Dendritic cell treated with granulocyte-macrophage colony-stimulating factor and Interleukin-4, amounts not matched to agents 40 ng/mL and 50 ng/mL, for 4 days (primary cell): ENCODE data around the gene SLC2A13.
"Not testable (repeated sequence)": the region's sequence is repeated elsewhere in the genome, so short reads cannot be mapped to it uniquely, and the experiment has no call there.

Source experiments
- H3K27ac Mint-ChIP-seq: one replicate; pipeline ENCODE4 v1.8.0; 2022; ENCODE audit warnings: mild to moderate bottlenecking, mixed read lengths
- H3K27me3 Mint-ChIP-seq: one replicate; pipeline ENCODE4 v1.8.0; 2022; ENCODE audit warnings: mild to moderate bottlenecking, mixed read lengths
- H3K36me3 Mint-ChIP-seq: one replicate; pipeline ENCODE4 v1.8.0; 2022; ENCODE audit warnings: low read depth, mixed read lengths
- H3K4me1 Mint-ChIP-seq: one replicate; pipeline ENCODE4 v1.8.0; 2022; ENCODE audit warnings: low read depth, mixed read lengths
- H3K4me3 Mint-ChIP-seq: one replicate; pipeline ENCODE4 v1.8.0; 2022; ENCODE audit warnings: mild to moderate bottlenecking, moderate library complexity, mixed read lengths
- H3K9me3 Mint-ChIP-seq: one replicate; pipeline ENCODE4 v1.8.0; 2022; ENCODE audit warnings: mixed read lengths
- intact Hi-C: fragments of 100-400 bp; cut with micrococcal nuclease; formaldehyde crosslinking; loops from one replicate; pipeline ENCODE4 v1.15.0; 2022

Gene SLC2A13

GRCh38 chr12:40044396-40044795 is 61.5 kb downstream of the SLC2A13 start:
- H3K36me3 Mint-ChIP-seq: no peaks in the 10 kb centered on the region
- no peaks in the 10 kb centered on the region for H3K27me3 Mint-ChIP-seq
- H3K9me3 Mint-ChIP-seq: no peaks in the 10 kb centered on the region
- H3K4me3 Mint-ChIP-seq: no peak overlapping the region
- intact Hi-C loops: no loop called here
- H3K27ac Mint-ChIP-seq: no peak overlapping the region
- H3K4me1 Mint-ChIP-seq: no peaks in the 10 kb centered on the region

- Mint-ChIP-seq H3K4me1 (no peaks in the 10 kb centered on the region), H3K4me3 (no peak overlapping the region), H3K9me3 (no peaks in the 10 kb centered on the region), H3K36me3 (no peaks in the 10 kb centered on the region), H3K27me3 (no peaks in the 10 kb centered on the region), H3K27ac (no peak overlapping the region)
- intact Hi-C loops: no loop called here
These were observed 66.3 kb downstream of the SLC2A13 start for GRCh38 chr12:40039598-40039997.

- Mint-ChIP-seq H3K27me3 (no peaks in the 10 kb centered on the region), H3K9me3 (no peaks in the 10 kb centered on the region), H3K4me3 (no peak overlapping the region), H3K4me1 (no peaks in the 10 kb centered on the region), H3K27ac (no peak overlapping the region), H3K36me3 (no peaks in the 10 kb centered on the region)
- intact Hi-C loops: no loop called here
These were observed 67.3 kb downstream of the SLC2A13 start for GRCh38 chr12:40038619-40039018.

GRCh38 chr12:40034712-40035111 is 71.2 kb downstream of the SLC2A13 start:
- H3K4me1 Mint-ChIP-seq: no peaks in the 10 kb centered on the region
- no peak overlapping the region for H3K27ac Mint-ChIP-seq
- H3K9me3 Mint-ChIP-seq: no peaks in the 10 kb centered on the region
- no peak overlapping the region for H3K4me3 Mint-ChIP-seq
- intact Hi-C loops: no loop called here
- no peaks in the 10 kb centered on the region for H3K36me3 Mint-ChIP-seq
- H3K27me3 Mint-ChIP-seq: no peaks in the 10 kb centered on the region

- intact Hi-C loops: no loop called here
- H3K27me3 Mint-ChIP-seq: no peaks in the 10 kb centered on the region
- H3K4me1 Mint-ChIP-seq: no peaks in the 10 kb centered on the region
- no peaks in the 10 kb centered on the region for H3K36me3 Mint-ChIP-seq
- no peak overlapping the region for H3K27ac Mint-ChIP-seq
- no peaks in the 10 kb centered on the region for H3K9me3 Mint-ChIP-seq
- no peak overlapping the region for H3K4me3 Mint-ChIP-seq
These were observed 71.7 kb downstream of the SLC2A13 start for GRCh38 chr12:40034156-40034555.

GRCh38 chr12:40033242-40033630 is 72.6 kb downstream of the SLC2A13 start:
- no peaks in the 10 kb centered on the region for H3K36me3 Mint-ChIP-seq
- intact Hi-C loops: no loop called here
- no peak overlapping the region for H3K27ac Mint-ChIP-seq
- H3K4me3 Mint-ChIP-seq: no peak overlapping the region
- no peaks in the 10 kb centered on the region for H3K4me1 Mint-ChIP-seq
- no peaks in the 10 kb centered on the region for H3K27me3 Mint-ChIP-seq
- H3K9me3 Mint-ChIP-seq: no peaks in the 10 kb centered on the region

GRCh38 chr12:40032433-40033241 is 73.2 kb downstream of the SLC2A13 start:
- H3K4me1 Mint-ChIP-seq: no peaks in the 10 kb centered on the region
- H3K27ac Mint-ChIP-seq: no peak overlapping the region
- no peak overlapping the region for H3K4me3 Mint-ChIP-seq
- H3K9me3 Mint-ChIP-seq: no peaks in the 10 kb centered on the region
- H3K27me3 Mint-ChIP-seq: no peaks in the 10 kb centered on the region
- intact Hi-C loops: no loop called here
- H3K36me3 Mint-ChIP-seq: peaks cover 1% of the 10 kb centered on the region

DNA sequence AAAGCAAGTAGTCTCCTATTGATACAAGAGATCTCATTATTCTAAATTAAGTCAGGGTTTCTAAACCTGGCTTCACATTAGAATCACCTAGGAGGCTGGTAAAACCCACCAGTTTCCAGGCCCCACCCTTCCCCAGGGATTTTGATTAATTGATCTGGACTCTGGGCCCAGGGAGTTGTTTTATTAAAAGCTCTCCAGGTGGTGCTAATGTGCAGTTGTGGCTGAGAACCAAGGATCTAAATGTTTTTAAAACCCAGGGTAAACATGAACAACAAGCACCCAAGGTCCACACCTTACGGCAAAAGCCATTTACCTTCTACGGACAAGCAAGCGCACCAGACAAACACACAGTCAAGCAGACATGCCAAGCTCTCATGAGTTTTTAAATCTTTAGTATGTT is 73.9 kb downstream of the SLC2A13 start:
- Mint-ChIP-seq H3K4me1 (no peaks in the 10 kb centered on the region), H3K4me3 (no peak overlapping the region), H3K9me3 (no peaks in the 10 kb centered on the region), H3K36me3 (peaks cover 7% of the 10 kb centered on the region), H3K27ac (no peak overlapping the region), H3K27me3 (no peaks in the 10 kb centered on the region)
- intact Hi-C loops: no loop called here

DNA sequence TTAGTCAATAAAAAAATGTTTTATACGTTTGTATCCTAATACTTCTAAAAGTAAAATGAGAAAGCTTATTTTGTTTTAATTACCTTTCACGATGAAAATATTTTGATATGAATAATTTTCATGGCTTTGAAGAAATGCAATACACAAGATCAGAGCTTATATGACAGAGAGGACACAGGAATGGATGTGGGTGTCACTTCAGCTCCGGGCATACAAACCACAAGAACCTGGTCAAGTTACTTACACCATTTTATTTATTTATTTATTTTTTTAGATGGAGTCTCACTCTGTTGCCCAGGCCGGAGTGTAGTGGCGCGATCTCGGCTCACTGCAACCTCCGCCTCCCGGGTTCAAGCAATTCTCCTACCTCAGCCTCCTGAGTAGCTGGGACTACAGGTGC is 74.9 kb downstream of the SLC2A13 start:
- H3K27ac Mint-ChIP-seq, H3K4me3 Mint-ChIP-seq, H3K4me1 Mint-ChIP-seq, H3K9me3 Mint-ChIP-seq, H3K27me3 Mint-ChIP-seq, intact Hi-C loops, H3K36me3 Mint-ChIP-seq: not testable (repeated sequence)

- Mint-ChIP-seq H3K27me3 (no peaks in the 10 kb centered on the region), H3K36me3 (peaks cover 7% of the 10 kb centered on the region), H3K4me3 (no peak overlapping the region), H3K9me3 (no peaks in the 10 kb centered on the region), H3K27ac (no peak overlapping the region), H3K4me1 (no peaks in the 10 kb centered on the region)
- intact Hi-C loops: no loop called here
These were observed 77.6 kb downstream of the SLC2A13 start for GRCh38 chr12:40028296-40028695.

GRCh38 chr12:40022850-40023249 is 83.0 kb downstream of the SLC2A13 start:
- Mint-ChIP-seq H3K9me3 (no peaks in the 10 kb centered on the region), H3K4me1 (no peaks in the 10 kb centered on the region), H3K27me3 (no peaks in the 10 kb centered on the region), H3K4me3 (no peak overlapping the region), H3K27ac (no peak overlapping the region), H3K36me3 (peaks cover 7% of the 10 kb centered on the region)
- intact Hi-C loops: no loop called here

DNA sequence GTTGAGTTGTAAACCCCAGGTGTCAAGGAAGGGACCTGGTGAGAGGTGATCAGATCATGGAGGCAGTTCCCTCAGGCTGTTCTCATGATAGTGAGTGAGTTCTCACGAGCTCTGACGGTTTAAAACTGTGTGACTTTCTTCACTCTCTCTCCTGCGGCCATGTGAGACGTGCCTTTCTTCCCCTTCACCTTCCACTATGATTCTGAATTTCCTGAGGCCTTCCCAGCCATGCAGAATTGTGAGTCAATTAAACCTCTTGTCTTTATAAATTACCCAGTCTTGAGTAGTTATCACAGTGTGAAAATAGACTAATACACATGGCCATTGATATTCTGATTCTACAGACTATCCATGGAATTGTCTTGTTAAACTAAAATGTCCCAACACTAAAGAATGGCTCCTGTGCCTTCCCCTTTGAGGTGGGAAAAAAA is 85.6 kb downstream of the SLC2A13 start:
- H3K36me3 Mint-ChIP-seq: no peaks in the 10 kb centered on the region
- H3K27ac Mint-ChIP-seq: no peak overlapping the region
- intact Hi-C loops: no loop called here
- no peaks in the 10 kb centered on the region for H3K9me3 Mint-ChIP-seq
- H3K4me1 Mint-ChIP-seq: no peaks in the 10 kb centered on the region
- no peaks in the 10 kb centered on the region for H3K27me3 Mint-ChIP-seq
- H3K4me3 Mint-ChIP-seq: no peak overlapping the region

DNA sequence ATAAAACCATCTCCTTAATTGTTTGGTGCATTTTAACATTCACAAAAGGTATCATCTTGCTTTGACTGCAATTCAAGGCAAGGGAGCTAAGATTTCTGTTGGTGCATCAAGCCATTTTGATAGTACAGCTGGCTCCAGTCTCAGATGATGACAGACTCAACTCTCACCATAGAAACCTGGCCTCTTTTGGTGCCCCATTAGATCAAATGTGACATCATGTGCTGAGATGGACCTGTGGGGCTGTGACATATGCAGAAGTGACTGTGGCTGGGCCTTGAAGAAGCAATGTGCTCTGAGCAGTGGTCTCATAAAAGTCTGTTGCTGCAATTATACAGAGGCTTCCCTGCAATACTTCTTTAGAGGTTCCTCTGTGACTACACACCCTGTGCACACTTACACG is 88.4 kb downstream of the SLC2A13 start:
- Mint-ChIP-seq H3K27me3 (no peaks in the 10 kb centered on the region), H3K4me1 (no peaks in the 10 kb centered on the region), H3K27ac (no peak overlapping the region), H3K9me3 (no peaks in the 10 kb centered on the region), H3K4me3 (no peak overlapping the region), H3K36me3 (no peaks in the 10 kb centered on the region)
- intact Hi-C loops: no loop called here

GRCh38 chr12:40016980-40017379 is 88.9 kb downstream of the SLC2A13 start:
- H3K27me3 Mint-ChIP-seq: no peaks in the 10 kb centered on the region
- no peak overlapping the region for H3K27ac Mint-ChIP-seq
- H3K4me1 Mint-ChIP-seq: no peaks in the 10 kb centered on the region
- no peak overlapping the region for H3K4me3 Mint-ChIP-seq
- no peaks in the 10 kb centered on the region for H3K9me3 Mint-ChIP-seq
- intact Hi-C loops: no loop called here
- H3K36me3 Mint-ChIP-seq: no peaks in the 10 kb centered on the region

DNA sequence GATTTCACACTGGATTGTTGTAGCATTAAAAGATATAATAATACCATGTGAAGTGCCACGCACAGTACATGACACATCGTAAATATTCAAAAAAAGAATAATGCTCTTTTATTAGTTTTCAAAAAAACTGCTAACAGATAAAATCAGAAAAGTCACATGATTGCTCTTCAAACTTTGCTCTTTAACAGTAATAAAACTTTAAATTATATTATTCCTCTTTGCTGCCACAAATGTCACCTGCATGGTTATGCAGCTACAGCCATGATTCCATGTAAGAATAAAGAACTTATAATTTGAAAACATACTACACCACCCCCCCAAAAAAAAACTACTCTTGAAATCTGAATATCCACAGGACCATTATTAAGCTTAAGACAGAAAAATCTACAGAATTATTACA is 90.0 kb downstream of the SLC2A13 start:
- H3K27me3 Mint-ChIP-seq: no peaks in the 10 kb centered on the region
- intact Hi-C loops: no loop called here
- H3K4me1 Mint-ChIP-seq: peaks cover 8% of the 10 kb centered on the region
- H3K9me3 Mint-ChIP-seq: no peaks in the 10 kb centered on the region
- no peaks in the 10 kb centered on the region for H3K36me3 Mint-ChIP-seq
- H3K27ac Mint-ChIP-seq: no peak overlapping the region
- no peak overlapping the region for H3K4me3 Mint-ChIP-seq
